ENCODE results near the gene SRD5A2. TPM values are rescaled to one million over a fixed set of nuclear protein-coding genes. Genes with fewer than 3 reads are reported as not detected.

SRD5A2 gene
- total and polyA plus RNA-seq, 2 of the 8 experiments (the other 6 are each of a cell fraction or from before 2014, with no cell fraction given): 0.02 TPM; not detected in 1

DNA sequence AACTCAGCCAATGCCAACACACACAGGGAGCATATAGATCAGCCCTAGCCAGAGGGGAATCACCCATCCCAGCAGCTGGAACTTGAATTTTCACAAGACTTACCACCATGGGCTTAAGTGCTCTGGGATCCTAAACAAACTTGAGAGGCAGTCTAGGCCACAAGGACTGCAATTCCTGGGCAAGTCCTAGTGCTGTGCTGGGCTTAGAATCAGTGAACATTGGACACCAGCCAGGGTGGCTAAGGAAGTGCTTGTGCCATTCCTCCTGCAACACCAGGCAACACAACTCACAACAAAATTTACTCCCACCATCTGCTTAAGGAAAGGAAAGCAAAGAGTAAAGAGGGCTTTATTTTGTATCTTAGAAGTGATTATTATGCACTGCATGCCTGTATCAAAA lies 38.9 kb downstream of the SRD5A2 start:
- CTCF ChIA-PET (ENCODE audit: partially characterized antibody): interaction anchor here (1.2 kb wide), 1 partner anchor 8 kb away, joined by 3 read pairs; no protein-coding TSS in a partner anchor
- Histone ChIP-seq H2BK5ac (ENCODE audit: low read depth, low read length) (no peak overlapping the region), H3K79me1 (ENCODE audit: low read depth, low read length) (no peaks in the 10 kb centered on the region), H3K23ac (ENCODE audit: insufficient read length) (no peak overlapping the region), H2AFZ (ENCODE audit: low read length) (no peak overlapping the region), H4K91ac (replicated peaks; ENCODE audit: insufficient read length, low read length) (no peak overlapping the region), H2AK5ac (ENCODE audit: low read depth, low read length) (no peak overlapping the region), H4K8ac (ENCODE audit: extremely low read depth, insufficient read depth, low read length) (no peak overlapping the region), H2BK12ac (ENCODE audit: low read depth, low read length) (no peak overlapping the region), H3K4me1 (replicated peaks in 1 of 4; ENCODE audit: control insufficient read depth in 3 of 4, insufficient read depth in 4 of 4, low read length in 3 of 4) (peaks cover 0 to 3% (median 0%) of the 10 kb centered on the region in 4 experiments; a peak in 1 of 7 replicates), H3K27me3 (replicated peaks in 1 of 4; ENCODE audit: control insufficient read depth in 3 of 4, extremely low read depth in 1 of 4, insufficient read depth in 3 of 4, low read length in 3 of 4) (no peaks in the 10 kb centered on the region), H3K56ac (replicated peaks; ENCODE audit: insufficient read length, low read depth, low read length) (no peak overlapping the region), H3K27ac (ENCODE audit: low read depth, low read length) (no peak overlapping the region), H3K4ac (replicated peaks; ENCODE audit: insufficient read length, low read depth, low read length) (no peak overlapping the region), H3K18ac (ENCODE audit: extremely low read depth, low read length) (no peak overlapping the region), H3K9me3 (ENCODE audit: insufficient read depth in 2 of 2, low read depth in 1 of 2, low read length in 1 of 2) (peaks cover 22 to 26% of the 10 kb centered on the region in 2 experiments), H3K23me2 (ENCODE audit: low read depth, low read length) (no peaks in the 10 kb centered on the region), H4K5ac (ENCODE audit: insufficient read length, low read depth, low read length) (no peak overlapping the region), H3K36me3 (ENCODE audit: control insufficient read depth in 2 of 4, insufficient read depth in 4 of 4, low read length in 3 of 4) (no peaks in the 10 kb centered on the region), H3K14ac (ENCODE audit: insufficient read length) (no peak overlapping the region), H3K9ac (replicated peaks in 1 of 4; ENCODE audit: extremely low read depth in 1 of 4, low read depth in 3 of 4, low read length in 3 of 4) (no peak overlapping the region), H2BK20ac (ENCODE audit: low read length) (no peak overlapping the region), H3K4me2 (ENCODE audit: insufficient read depth in 1 of 2, low read depth in 2 of 2, low read length in 2 of 2) (no peak overlapping the region), H4K20me1 (replicated peaks in 1 of 2; ENCODE audit: control insufficient read depth in 1 of 2, insufficient read depth in 2 of 2, low read length in 2 of 2) (no peaks in the 10 kb centered on the region), H3K79me2 (ENCODE audit: control insufficient read depth in 1 of 2, insufficient read depth in 2 of 2, low read length in 2 of 2) (no peaks in the 10 kb centered on the region), H3K4me3 (ENCODE audit: extremely low read depth in 1 of 4, insufficient read depth in 2 of 4, low read depth in 3 of 4, low read length in 4 of 4) (no peak overlapping the region), H2BK15ac (ENCODE audit: low read length) (no peak overlapping the region), H2BK120ac (replicated peaks; ENCODE audit: low read depth, low read length) (no peak overlapping the region)
- FAIRE-seq (no peak), DNase-seq (ENCODE audit: low read depth in 1 of 2, low spot score in 2 of 2) (no peak)
- POLR2A ChIA-PET (ENCODE audit: partially characterized antibody): no interaction called here
- TF ChIP-seq RBBP5 (IDR thresholded peaks at IDR 0.05; ENCODE audit: borderline replicate concordance, low read depth, low read length) (no peak), SIRT6 (IDR thresholded peaks at IDR 0.05; ENCODE audit: low read length) (no peak), JUND (IDR thresholded peaks at IDR 0.05; ENCODE audit: low read length) (no peak), RAD21 (IDR thresholded peaks at IDR 0.05 in 1 of 2, conservative IDR thresholded peaks at IDR 0.05 in 1 of 2; ENCODE audit: low read depth in 2 of 2, low read length in 2 of 2) (no peak), CEBPB (IDR thresholded peaks at IDR 0.05; ENCODE audit: low read depth, low read length) (no peak), ATF2 (IDR thresholded peaks at IDR 0.05; ENCODE audit: low read length) (no peak), RNF2 (IDR thresholded peaks at IDR 0.05; ENCODE audit: borderline replicate concordance, low read depth, low read length, missing control alignments, poor library complexity, severe bottlenecking) (no peak), SAP30 (IDR thresholded peaks at IDR 0.05; ENCODE audit: insufficient read depth, insufficient replicate concordance, low read length) (no peak), CREB1 (IDR thresholded peaks at IDR 0.05) (no peak), TAF7 (optimal IDR thresholded peaks at IDR 0.05; ENCODE audit: borderline replicate concordance, low read depth, low read length) (no peak), BCL11A (IDR thresholded peaks at IDR 0.05; ENCODE audit: low read depth in 2 of 2, low read length in 2 of 2) (no peak), SP2 (IDR thresholded peaks at IDR 0.05; ENCODE audit: low read length) (no peak), BRCA1 (IDR thresholded peaks at IDR 0.05; ENCODE audit: low read depth, low read length) (no peak), FOSL1 (IDR thresholded peaks at IDR 0.05; ENCODE audit: insufficient read depth, low read depth, low read length) (no peak)

Data from H1 (cell line).